GM18909 (cell line): Measurements from ENCODE around the gene RCN1.
A peak's percentile ranks its signal among the peaks of the same experiment; 100 is the strongest.
"Not testable (repeated sequence)": the region's sequence is repeated elsewhere in the genome, so short reads cannot be mapped to it uniquely, and the experiment has no call there.

Experiments used
- ATAC-seq: cut with Tn5 transposase; IDR thresholded peaks from one replicate; pipeline ENCODE4 v1.9.1; 2021; ENCODE audit warnings: mild to moderate bottlenecking; ENCODE audit not compliant: unreplicated experiment, poor library complexity

Gene RCN1

DNA sequence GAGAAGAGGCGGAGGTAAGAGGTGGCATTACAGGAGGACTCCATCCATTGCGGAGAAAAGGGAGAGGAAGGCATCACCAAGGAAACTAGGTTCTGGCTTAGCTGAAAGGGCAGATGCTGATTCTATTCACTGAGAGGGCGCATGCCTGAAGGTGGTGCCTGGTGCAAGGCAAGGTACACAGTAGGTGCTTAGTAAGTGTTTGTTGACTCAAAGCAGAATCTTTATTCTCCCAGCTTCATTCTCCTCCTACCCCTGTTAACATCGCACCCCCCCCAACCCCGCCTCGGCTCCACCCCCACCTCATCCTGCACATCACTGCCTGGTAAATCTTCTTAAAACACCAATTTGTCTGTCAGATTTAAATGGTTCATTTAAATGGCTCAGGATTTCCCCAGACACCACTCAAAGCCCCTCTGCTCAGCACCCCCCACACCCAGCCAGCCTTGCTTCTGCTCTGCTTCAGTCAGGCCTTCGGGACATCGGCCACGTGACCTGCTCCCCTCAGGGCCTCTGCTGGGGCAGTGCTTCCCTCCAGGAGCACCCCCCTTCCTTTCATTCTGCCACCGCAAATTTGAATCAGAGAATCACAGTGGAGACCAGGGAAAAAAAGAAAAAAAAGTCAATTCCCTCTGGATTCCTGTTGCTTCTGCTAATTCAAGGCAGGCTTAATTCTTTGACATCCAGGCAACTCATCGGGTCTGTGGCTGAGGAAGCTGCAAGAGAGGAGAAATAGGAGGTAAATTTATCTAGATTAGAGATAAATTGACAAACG lies 17.8 kb upstream of the RCN1 start:
- no peak for ATAC-seq

DNA sequence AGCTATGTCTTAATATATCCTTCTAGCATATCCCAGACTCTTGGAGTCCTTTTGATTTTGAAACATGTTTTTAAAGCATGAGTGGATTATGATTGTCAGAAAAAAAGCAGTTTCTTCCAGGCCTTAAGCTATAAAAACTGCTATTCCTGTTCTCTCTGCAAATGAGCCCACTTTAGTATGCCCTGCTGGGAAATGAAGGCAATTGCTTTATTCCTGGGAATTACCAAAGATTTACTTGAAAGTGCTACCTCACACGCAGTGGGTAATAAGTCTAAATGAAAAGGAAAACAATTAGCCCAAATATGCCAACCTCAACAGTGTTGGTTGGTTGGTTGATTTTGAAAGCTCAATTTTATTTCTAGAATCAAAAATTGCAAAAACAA lies 17.2 kb upstream of the RCN1 start:
- ATAC-seq, result no peak

DNA sequence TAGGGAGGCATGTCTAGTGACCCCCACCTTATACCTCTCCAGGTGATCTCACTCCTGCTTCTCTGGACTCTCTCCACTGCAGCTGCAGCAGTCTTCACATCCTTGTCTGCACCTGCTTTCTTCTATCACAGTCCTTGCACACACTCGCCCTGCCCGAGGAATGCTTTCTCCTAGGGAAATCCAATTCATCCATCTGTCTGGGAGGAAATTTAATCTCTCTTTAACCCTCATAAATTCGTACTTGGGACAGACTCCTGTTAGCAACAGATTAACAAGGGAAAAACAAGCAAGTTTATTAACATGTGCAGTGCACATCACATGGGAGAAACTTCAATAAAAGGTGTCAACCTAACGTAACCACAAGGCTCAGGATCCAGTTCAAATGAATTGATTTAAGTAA lies 11.3 kb upstream of the RCN1 start:
- ATAC-seq, result no peak

DNA sequence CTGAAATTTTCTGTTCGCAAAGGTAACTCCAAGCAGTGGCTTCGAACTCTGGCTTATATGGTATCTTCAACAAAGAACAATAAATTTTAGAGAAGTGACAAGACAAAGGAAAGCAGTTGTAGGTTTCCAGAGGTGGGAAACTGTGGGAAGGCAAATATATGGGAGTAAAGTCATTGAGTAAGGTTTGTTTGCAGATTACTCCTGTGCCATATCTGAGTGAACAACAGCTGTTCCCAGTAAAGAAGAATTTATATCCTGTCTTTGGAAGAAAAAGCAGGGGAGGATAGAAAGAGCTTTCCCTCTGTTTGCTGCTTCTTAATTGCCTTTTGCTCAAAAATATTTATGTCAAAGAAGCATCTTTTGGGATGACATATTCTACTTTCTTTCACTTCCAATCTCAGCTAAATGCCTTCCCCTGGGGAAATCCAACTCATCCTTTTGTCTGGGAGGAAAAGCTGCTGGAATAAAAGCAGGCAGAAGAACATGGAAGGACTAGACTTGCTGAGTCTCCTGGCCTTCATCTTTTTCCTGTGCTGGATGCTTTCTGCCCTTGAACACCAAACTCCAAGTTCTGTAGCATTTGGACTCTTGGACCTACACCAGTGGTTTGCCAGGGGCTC lies 10.4 kb upstream of the RCN1 start:
- no peak for ATAC-seq

DNA sequence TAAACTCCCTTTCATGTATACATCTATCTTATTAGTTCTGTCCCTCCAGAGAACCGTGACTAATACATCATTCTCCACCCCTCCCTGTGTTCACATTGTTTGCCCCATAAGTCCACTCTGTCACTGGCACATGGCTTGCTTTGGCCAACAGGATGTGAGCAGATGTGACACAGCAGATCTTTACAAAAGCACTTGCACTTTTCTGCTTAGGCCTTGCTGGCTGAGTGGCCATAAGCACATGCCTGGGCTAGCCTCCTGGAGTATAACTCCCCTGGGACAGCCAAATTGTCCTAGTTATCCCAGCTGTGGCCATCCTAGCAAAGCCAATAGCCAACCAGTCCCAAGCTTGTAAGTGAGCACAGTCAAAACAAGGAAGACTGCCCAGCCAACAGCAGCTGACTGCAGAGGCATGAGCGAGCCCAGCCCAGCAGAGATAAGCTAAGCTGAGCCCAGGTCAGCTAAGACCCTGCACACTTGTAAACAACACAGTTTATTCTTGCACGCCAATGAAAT lies 9.7 kb upstream of the RCN1 start:
- peak; percentile 64 for ATAC-seq

DNA sequence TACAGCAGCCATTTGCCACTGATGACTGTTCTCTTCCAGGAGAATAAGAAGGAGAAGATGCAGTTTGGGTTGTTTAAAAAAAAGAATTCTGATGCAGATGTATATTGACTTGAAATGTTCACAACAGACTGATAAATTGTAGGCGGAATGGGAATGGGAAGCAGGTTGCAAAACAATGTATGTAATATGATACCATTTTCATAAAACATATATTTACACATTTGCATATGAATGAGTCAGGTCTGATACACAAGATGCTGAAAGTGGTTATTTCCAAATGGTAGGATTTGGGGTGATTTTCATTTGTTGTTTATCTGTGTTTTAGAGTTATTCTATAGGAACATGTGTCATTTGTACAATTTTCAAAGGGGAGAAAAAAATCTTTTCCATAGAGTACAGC lies 9.0 kb upstream of the RCN1 start:
- ATAC-seq, result no peak

DNA sequence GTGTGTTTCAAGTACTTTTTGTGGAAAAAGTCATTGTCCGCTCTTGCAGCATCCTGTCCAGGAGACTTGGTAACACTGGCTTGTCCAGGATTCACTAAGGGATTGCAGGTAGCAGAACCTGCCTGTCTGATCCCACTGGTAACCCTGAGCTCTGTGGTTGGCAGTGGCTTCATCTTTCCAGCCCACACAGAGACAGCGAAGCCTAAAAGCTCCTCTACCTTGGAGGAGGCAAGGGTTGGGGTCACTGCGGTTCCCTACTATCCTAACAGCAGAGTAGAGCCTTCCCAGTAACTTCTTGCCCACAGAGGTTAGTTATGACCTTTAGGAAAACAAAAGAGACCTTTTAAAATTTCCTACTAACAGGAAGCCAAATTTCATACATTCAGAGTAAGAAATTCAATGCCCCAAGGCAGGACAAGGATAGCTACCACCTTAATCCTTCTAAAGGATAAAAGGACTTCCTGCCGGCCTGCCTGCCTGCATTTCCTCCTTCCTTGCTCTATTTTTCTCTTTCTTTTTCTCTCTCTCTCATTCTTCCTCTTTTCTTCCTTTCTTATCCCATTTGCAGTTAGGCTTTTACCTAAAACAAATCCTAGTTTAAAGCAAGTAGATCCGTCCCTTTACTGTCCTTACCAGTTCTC lies 8.4 kb upstream of the RCN1 start:
- no peak for ATAC-seq

DNA sequence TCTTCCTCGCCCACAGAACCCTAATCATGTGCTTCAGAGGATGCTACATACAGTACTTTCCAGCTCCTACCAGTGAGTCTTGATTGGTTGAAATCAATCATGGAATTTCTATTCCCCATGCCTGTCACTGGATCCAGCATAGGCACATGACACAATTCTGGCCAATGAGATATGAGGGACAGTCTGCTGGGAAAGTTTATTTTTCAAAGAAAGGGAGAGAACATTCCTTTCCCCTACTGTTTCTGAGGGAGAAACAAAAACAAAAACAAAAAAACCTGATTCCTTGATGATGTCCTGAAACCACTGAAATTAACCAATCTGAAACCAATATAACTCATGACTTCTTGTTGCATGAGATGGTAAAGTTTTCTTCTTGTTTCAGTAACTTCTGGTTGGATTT lies 3.3 kb upstream of the RCN1 start:
- no peak for ATAC-seq

DNA sequence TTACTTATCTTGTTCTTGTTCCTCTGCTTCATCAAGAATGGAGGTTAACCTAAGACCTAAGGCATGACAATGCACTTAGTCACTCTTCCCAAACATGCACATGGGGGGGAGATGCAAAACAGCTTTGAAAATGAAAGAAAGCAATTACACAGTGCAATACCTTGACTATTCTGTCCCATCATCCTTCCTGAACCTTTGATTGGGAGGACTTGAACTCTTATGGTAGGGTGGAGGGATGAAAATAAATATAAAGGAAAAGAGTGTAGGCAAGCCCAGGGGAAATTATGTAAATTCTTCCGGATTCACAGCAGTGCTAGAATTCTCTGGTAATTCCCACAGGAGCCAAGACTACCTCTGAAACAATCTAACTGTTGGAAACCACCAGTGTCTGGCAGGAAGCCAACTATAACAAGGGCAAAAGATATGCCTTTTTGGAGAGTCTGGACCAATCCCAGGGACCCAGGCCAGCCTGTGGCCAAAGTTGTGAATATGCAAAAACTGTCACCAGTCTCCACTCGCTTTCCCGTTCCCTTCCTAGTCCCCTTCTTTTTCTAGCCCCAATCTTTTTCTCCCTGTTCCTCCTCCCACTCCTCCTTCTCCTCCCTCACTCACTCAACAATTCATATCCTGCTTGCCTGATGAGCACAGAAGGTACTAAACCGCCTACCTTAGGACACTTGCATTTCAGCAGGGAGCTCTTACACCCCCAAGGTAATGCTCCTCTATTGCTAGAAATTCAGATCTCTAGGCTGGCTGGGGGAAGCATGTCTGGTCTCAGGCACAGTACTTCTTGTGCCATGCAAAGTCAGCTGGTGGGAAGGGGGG lies 2.5 kb upstream of the RCN1 start:
- peak; percentile 25 for ATAC-seq

DNA sequence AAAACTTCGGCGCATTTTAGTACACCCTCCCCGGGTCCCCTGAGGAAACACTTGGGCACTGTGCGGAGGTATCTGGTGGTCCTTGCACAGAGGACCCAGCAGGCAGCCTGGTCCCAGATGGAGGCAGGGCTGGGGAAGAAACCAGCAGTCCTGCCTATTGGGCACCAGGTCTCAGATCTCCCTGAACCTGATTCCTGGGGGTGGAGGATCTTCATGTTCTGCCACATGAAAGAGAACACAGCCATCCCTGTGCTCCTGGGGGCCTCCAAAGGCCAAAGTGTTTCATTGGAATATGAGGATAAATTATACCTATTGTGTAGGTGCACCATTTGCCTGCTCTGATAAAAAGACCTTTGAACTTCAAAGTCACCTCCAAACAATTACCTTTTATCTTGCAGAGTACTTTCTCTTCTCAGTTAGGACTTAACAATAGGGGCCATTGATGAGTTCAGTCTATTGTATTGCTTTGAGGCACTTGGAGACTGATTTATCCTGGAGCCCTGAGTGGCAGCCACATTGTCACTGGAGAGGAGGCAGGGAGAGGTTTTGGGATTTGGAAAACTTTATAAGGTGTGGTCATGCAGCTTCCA lies 1.8 kb downstream of the RCN1 start:
- no peak for ATAC-seq

DNA sequence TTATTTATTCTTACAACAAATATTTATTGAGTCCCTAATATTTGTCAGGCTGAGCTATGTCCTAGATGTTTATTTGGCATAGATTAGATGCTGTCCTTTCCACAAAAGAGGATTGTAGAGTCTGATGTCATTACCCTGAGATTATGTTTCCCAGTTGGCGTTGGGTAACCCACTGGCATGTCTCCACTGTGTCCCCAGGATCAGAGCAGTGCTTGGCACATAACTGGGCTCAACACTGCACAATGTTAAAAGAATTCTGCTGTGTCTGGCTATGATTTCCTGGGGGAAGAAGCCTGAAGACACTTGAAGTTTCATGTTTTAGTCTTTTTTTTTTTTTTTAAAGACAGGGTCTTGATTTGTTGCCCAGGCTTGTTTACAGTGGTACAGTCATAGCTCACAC lies 4.0 kb downstream of the RCN1 start:
- no peak for ATAC-seq

DNA sequence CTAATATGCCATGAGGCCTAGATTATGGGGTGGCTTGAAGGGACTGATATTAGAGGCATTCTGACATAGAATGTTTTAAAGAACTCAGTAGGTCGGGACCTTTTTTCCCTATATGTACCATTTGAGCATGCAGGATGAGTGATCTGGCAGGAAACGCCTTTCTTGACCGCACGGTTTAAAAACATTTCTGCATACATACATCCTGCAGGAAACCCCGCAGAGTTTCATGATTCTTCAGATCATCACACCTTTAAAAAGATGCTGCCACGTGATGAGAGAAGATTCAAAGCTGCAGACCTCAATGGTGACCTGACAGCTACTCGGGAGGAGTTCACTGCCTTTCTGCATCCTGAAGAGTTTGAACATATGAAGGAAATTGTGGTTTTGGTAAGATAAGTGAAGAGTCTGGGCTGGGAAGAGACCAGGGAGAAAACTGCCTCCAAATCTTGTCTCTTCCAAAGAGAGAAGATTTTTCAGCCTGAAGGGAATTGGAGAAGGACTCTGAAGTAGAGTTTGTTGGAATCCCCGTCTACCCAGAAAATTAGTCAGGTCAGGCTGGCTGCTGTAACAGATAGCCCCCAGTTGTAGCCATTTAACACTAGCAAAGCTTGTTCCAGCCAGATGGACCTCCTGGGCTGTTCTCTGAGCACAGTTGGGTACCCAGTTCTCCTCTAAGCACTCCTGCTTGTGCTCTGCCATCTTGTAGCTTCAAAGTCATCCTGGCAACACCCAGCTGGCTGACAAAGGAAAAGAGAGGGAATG lies 7.4 kb downstream of the RCN1 start:
- no peak for ATAC-seq

DNA sequence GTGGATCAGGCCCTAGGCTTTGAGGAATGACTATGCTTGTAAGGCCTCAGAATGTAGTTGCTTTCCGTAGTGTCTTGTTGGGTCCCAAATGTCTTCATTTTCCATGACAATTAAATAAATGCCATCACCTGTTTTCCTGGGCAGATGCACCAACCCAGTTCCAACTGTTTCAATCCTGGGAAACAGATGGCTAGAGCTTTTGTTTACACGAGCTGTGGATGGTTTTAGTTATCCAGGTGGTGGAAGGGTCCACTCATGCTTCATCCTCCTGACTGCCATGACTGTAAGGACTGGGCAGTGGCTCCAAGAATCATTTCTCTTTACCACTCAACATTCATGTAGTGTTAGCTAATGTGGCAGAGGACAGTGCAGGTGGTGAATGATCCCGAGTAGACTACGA lies 8.6 kb downstream of the RCN1 start:
- no peak for ATAC-seq

DNA sequence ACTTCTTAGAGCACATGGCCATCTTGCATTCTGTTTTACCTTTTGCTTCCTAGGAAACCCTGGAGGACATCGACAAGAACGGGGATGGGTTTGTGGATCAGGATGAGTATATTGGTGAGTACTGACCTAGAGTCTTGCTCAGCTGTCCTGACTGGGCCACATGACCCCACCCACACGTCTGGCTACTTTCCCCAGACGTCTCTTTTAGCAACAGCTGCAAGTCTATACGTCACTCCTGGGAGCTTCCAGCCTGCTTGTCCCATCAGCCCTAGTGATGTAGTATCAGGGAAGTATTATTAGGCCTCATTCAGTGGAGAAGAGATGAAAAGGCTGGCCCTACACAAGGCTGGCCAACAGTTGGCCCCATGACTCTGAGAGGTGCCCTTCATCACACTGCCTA lies 9.6 kb downstream of the RCN1 start:
- no peak for ATAC-seq

DNA sequence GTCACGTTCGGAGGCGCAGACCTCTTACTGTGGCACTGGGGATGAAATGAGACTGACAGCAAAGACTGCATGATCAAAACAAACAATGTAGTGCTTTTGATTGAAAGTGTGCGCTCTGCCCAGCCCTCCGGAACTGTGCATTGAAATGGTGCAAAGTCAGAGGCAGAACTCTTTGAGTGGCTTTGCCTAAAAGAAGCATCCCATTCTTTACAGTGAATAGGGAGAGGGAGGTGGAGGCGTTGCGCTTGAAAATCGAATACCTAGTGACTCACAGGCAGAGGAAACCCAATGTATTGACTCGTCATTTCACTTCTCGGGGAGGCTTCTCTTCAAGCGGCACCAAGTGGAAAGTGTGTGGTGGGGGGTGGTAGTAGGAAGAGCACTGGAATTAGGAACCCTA lies 10.9 kb downstream of the RCN1 start:
- ATAC-seq, result no peak

DNA sequence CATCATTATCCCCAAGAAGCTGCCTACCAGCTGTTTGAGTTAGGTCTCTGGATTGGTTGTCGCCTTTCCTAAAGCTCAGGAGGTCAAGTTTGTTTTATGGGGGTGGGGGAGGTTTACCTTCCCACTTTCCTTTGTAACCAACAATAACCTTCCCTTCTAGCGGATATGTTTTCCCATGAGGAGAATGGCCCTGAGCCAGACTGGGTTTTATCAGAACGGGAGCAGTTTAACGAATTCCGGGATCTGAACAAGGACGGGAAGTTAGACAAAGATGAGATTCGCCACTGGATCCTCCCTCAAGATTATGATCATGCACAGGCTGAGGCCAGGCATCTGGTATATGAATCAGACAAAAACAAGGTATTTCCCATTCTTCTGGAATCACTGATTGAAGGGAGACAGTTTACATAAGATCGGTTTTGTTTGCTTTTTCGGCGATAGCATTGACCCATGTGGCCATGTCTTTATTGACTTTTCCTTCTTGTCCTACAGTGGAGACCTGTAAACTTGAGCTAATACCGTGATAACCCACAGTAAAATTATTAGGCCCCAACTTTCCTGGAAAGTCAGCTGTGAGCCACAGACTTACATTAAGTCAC lies 12.3 kb downstream of the RCN1 start:
- not testable (repeated sequence) for ATAC-seq

DNA sequence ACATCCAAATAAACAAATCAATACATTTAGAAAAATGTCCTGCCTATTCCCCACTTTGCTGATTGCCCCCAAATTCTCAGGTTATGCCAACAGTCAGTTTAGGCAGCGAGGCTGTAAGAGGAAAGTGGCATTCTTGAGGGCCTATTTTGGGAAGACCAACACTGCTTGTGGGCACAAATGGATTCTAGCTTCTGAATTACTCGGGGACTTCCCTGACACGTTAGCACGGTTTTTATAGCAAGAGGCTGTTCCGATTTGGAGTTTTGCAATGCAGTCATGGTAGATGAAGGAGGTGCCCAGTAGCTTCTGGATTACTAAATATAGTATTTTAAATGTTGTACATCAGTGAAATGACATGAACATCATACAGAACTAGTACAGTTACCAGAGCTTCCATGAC lies 13.1 kb downstream of the RCN1 start:
- no peak for ATAC-seq

DNA sequence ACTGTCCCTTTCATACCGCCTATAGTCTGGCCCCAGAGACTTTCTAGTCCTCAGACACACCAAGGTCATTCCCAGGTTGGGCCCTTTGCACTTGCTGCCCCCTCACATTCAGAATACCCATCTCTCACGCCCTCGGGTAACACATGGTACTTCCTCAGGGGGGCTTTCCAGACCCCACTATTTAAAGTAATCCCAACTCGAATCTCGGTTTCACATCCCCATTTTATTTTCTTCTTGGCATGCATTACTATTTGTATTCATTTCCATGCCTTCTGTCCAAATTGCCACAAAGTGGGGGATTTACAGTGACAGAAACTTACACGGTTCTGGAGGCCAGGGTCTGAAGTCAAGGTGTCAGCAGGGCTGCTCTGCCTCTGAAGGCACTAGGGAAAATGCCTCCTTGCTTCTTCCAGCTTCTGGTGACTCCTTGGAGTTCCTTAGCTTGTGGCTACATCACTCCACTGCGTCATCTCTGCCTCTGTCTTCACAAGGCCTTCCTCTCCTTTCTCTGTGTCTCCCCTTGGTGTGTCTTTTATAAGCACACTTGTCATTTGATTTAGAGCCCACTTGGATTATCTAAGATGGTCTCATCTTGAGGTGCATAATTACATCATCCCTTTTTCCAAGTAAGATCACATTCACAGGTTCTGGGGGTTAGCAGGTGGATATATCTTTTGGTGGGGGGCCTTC lies 15.1 kb downstream of the RCN1 start:
- peak; percentile 73 for ATAC-seq

DNA sequence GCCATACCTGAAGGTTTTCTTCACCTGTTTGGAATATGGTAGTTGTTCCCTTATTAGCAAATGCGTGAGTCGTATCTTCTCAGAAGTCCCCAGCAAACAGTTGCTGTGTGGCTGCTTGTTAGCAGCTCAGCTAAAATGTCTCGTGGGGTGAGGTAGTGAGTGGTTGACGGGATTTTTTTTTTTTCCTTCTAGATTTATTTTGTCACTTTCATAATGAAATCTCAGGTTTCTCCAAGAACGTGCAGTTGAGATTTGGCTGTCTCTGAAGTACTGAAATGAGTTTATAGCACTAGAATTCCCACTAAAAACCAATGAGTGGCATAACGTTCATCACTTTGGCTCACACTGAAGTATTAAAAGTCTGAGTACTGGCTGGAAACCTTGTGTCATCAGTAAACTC lies 16.8 kb downstream of the RCN1 start:
- ATAC-seq, result no peak
